HG03045 (cell line): Measurements from ENCODE around the gene RNF186.
"Not testable (repeated sequence)": the region's sequence is repeated elsewhere in the genome, so short reads cannot be mapped to it uniquely, and the experiment has no call there.

ENCODE experiments used
- ATAC-seq: cut with Tn5 transposase; IDR thresholded peaks from one replicate; pipeline ENCODE4 v1.9.1; 2021; ENCODE audit warnings: mild to moderate bottlenecking, moderate library complexity; ENCODE audit not compliant: unreplicated experiment

The RNF186 gene

GRCh38 chr1:19825298-19825697 lies 10.2 kb upstream of the RNF186 start:
- no peak for ATAC-seq

GRCh38 chr1:19824541-19824940 lies 9.5 kb upstream of the RNF186 start:
- no peak for ATAC-seq

- ATAC-seq = no peak
These were observed 9.0 kb upstream of the RNF186 start for GRCh38 chr1:19824036-19824435.

- no peak for ATAC-seq
These were observed 4.6 kb upstream of the RNF186 start for GRCh38 chr1:19819701-19820100.

GRCh38 chr1:19818324-19818723 lies 3.2 kb upstream of the RNF186 start:
- no peak for ATAC-seq

GRCh38 chr1:19817160-19817559 lies 2.1 kb upstream of the RNF186 start:
- no peak for ATAC-seq

GRCh38 chr1:19816737-19817086 lies 1.6 kb upstream of the RNF186 start:
- not testable (repeated sequence) for ATAC-seq

- ATAC-seq = no peak
These were observed 986 bp upstream of the RNF186 start for GRCh38 chr1:19815801-19816736.

- ATAC-seq = no peak
These were observed 830 bp downstream of the RNF186 start for GRCh38 chr1:19814244-19814661.

GRCh38 chr1:19813643-19813960 lies 1.5 kb downstream of the RNF186 start:
- no peak for ATAC-seq

GRCh38 chr1:19812875-19813642 lies 2.0 kb downstream of the RNF186 start:
- ATAC-seq = no peak

GRCh38 chr1:19811206-19811851 lies 3.8 kb downstream of the RNF186 start:
- no peak for ATAC-seq

GRCh38 chr1:19809044-19809750 lies 5.9 kb downstream of the RNF186 start:
- ATAC-seq = no peak

GRCh38 chr1:19808351-19808750 lies 6.7 kb downstream of the RNF186 start:
- ATAC-seq = no peak

- ATAC-seq = no peak
These were observed 10.2 kb downstream of the RNF186 start for GRCh38 chr1:19804831-19805251.

- no peak for ATAC-seq
These were observed 12.8 kb downstream of the RNF186 start for GRCh38 chr1:19802269-19802668.

- peak; percentile 21 for ATAC-seq
These were observed 14.8 kb downstream of the RNF186 start for GRCh38 chr1:19800076-19800804.

GRCh38 chr1:19799230-19800075 lies 15.6 kb downstream of the RNF186 start, which contains the start of gene TMCO4:
TMCO4 (minus strand) TSS chr1:19799916; CDS start chr1:19780758, 19,158 bp downstream.
- ATAC-seq = peak; percentile 54

- no peak for ATAC-seq
These were observed 16.4 kb downstream of the RNF186 start for GRCh38 chr1:19798486-19799229.
